ENCODE measurements around the gene PTPN21.
A peak's percentile ranks its signal among the peaks of the same experiment; 100 is the strongest.

PTPN21 gene

GRCh38 chr14:88503754-88504406, 50.9 kb downstream of the PTPN21 start:
- no peak for DNase-seq

- no peak for DNase-seq
Measured at GRCh38 chr14:88502740-88503139, 52.1 kb downstream of the PTPN21 start.

- DNase-seq: no peak
Measured at GRCh38 chr14:88500611-88501010, 54.2 kb downstream of the PTPN21 start.

- no peak for DNase-seq
Measured at GRCh38 chr14:88499225-88499624, 55.6 kb downstream of the PTPN21 start.

- DNase-seq: no peak
Measured at GRCh38 chr14:88496414-88496813, 58.4 kb downstream of the PTPN21 start.

GRCh38 chr14:88493392-88494185, 61.2 kb downstream of the PTPN21 start:
- no peak for DNase-seq

- peak; percentile 65 for DNase-seq
Measured at GRCh38 chr14:88492272-88493089, 62.3 kb downstream of the PTPN21 start.

GRCh38 chr14:88490168-88490567, 64.6 kb downstream of the PTPN21 start:
- no peak for DNase-seq

GRCh38 chr14:88488897-88489296, 65.9 kb downstream of the PTPN21 start:
- no peak for DNase-seq

GRCh38 chr14:88488081-88488480, 66.7 kb downstream of the PTPN21 start:
- DNase-seq: no peak

- no peak for DNase-seq
Measured at GRCh38 chr14:88482524-88482923, 72.3 kb downstream of the PTPN21 start.

GRCh38 chr14:88481794-88482193, 73.0 kb downstream of the PTPN21 start:
- no peak for DNase-seq

- no peak for DNase-seq
Measured at GRCh38 chr14:88481059-88481458, 73.7 kb downstream of the PTPN21 start.

- no peak for DNase-seq
Measured at GRCh38 chr14:88479574-88479987, 75.2 kb downstream of the PTPN21 start.

GRCh38 chr14:88478931-88479330, 75.9 kb downstream of the PTPN21 start:
- DNase-seq: no peak

- DNase-seq: no peak
Measured at GRCh38 chr14:88477513-88478250, 77.1 kb downstream of the PTPN21 start.

GRCh38 chr14:88476825-88477224, 78.0 kb downstream of the PTPN21 start:
- no peak for DNase-seq

- no peak for DNase-seq
Measured at GRCh38 chr14:88476214-88476774, 78.5 kb downstream of the PTPN21 start.

GRCh38 chr14:88473791-88474190, 81.0 kb downstream of the PTPN21 start:
- DNase-seq: no peak

GRCh38 chr14:88470542-88471440, 84.0 kb downstream of the PTPN21 start:
- no peak for DNase-seq

GRCh38 chr14:88468406-88468805, 86.4 kb downstream of the PTPN21 start:
- no peak for DNase-seq

Measured in NCI-H146 (cell line).